Stimulated activated CD4-positive, alpha-beta T cell treated with anti-CD3 and anti-CD28 coated beads, Interleukin-15, amount 100 ng/mL, for 24 hours (primary cell): ENCODE measurements around the gene PGD.
"Not testable (repeated sequence)": the region's sequence is repeated elsewhere in the genome, so short reads cannot be mapped to it uniquely, and the experiment has no call there.

Experiments
- DNase-seq: peaks from one replicate; pipeline ENCODE4 v3.0.0-alpha.2; 2020

Gene PGD

GRCh38 chr1:10438677-10439163 lies 39.9 kb downstream of the PGD start:
- DNase-seq, result no peak

GRCh38 chr1:10440305-10440704 lies 41.4 kb downstream of the PGD start:
- DNase-seq, result no peak

GRCh38 chr1:10440794-10441193 lies 41.9 kb downstream of the PGD start:
- DNase-seq, result no peak

GRCh38 chr1:10444248-10444647 lies 45.4 kb downstream of the PGD start:
- DNase-seq, result no peak

- no peak for DNase-seq
Measured at GRCh38 chr1:10444795-10445397, 46.0 kb downstream of the PGD start.

- DNase-seq, result no peak
Measured at GRCh38 chr1:10446790-10447422, 48.0 kb downstream of the PGD start.

GRCh38 chr1:10449751-10450150 lies 50.9 kb downstream of the PGD start, which contains the start of gene CORT:
CORT (plus strand) TSS chr1:10450031; CDS start chr1:10450224, 193 bp downstream.
- DNase-seq, result no peak

- DNase-seq, result no peak
Measured at GRCh38 chr1:10450156-10450814, 51.4 kb downstream of the PGD start.

GRCh38 chr1:10450836-10451235 lies 52.0 kb downstream of the PGD start:
- no peak for DNase-seq

- DNase-seq, result no peak
Measured at GRCh38 chr1:10451287-10451686, 52.4 kb downstream of the PGD start.

GRCh38 chr1:10456048-10456447 lies 57.2 kb downstream of the PGD start:
- no peak for DNase-seq

GRCh38 chr1:10456661-10457060 lies 57.8 kb downstream of the PGD start:
- DNase-seq, result no peak

- DNase-seq, result not testable (repeated sequence)
Measured at GRCh38 chr1:10457462-10457861, 58.6 kb downstream of the PGD start.

GRCh38 chr1:10457875-10458274 lies 59.0 kb downstream of the PGD start:
- no peak for DNase-seq

- no peak for DNase-seq
Measured at GRCh38 chr1:10459184-10459583, 60.3 kb downstream of the PGD start.

- no peak for DNase-seq
Measured at GRCh38 chr1:10467078-10467477, 68.2 kb downstream of the PGD start.

GRCh38 chr1:10470043-10470442 lies 71.2 kb downstream of the PGD start:
- no peak for DNase-seq
